Ovary (tissue), 9 donors: ENCODE measurements around the gene LARGE1. TPM values are rescaled to one million over a fixed set of nuclear protein-coding genes. Genes with fewer than 3 reads are reported as not detected.

Experiments used
- DNase-seq, 5 donors: peaks; one replicate each; pipeline ENCODE4 v3.0.0-alpha.2; 2019 to 2020
- H3K27ac ChIP-seq, 2 donors: fragments of 200-600 bp; one replicate each; pipeline versions ENCODE4 v1.5.1 to v1.8.0; 2019 to 2022
- H3K27me3 ChIP-seq: fragments of 200-600 bp; one replicate; pipeline ENCODE4 v1.8.0; 2022
- H3K36me3 ChIP-seq: fragments of 200-600 bp; sonication (generic); one replicate; pipeline ENCODE4 v1.5.1; 2019
- H3K4me1 ChIP-seq: one replicate; pipeline ENCODE4 v1.8.1; 2013; ENCODE audit warnings: mild to moderate bottlenecking, moderate library complexity; ENCODE audit not compliant: insufficient read depth
- H3K4me3 ChIP-seq: fragments of 200-600 bp; sonication (generic); one replicate; pipeline ENCODE4 v1.5.1; 2017
- H3K9me3 ChIP-seq, 2 donors: fragments of 200-600 bp in 1 of 2; sonication (generic) in 1 of 2; one replicate each; pipeline versions ENCODE4 v1.5.1 to v1.8.1; 2013 to 2019; ENCODE audit warnings: mild to moderate bottlenecking in 1 of 2, moderate library complexity in 1 of 2
- EP300 ChIP-seq: sonication (generic); formaldehyde crosslinking; IDR thresholded peaks from one replicate; pipeline ENCODE4 v1.6.1; 2017; ENCODE audit warnings: antibody characterized with exemption
- POLR2A ChIP-seq: fragments of 450-650 bp; IDR thresholded peaks from one replicate; pipeline ENCODE4 v1.6.1; 2017; ENCODE audit warnings: antibody characterized with exemption, mild to moderate bottlenecking, moderate library complexity
- WGBS, 3 donors: extraction: QIAGEN DNeasy Blood & Tissue Kit in 1 of 3; methylation state at CpG; one replicate each; pipeline versions ENCODE4 v1.1.5 to v1.1.7; 2013 to 2017; 5-methylcytosine and 5-hydroxymethylcytosine counted together
- intact Hi-C, 4 donors: fragments of 100-400 bp; cut with DNase I; formaldehyde crosslinking; loops; one replicate each; pipeline versions ENCODE4 v1.11.0 to v1.15.1; 2022 to 2023
- polyA plus RNA-seq, 2 donors: library from polyadenylated mRNA; stranded (reverse); fragments of 200-250 nt in 1 of 2; fragments of 350-450 nt in 1 of 2; fragmentation: Illumina TruSeq in 1 of 2; extraction: RNeasy Lipid Tissue Mini Kit (QIAGEN cat#74804) in 1 of 2; gene quantifications; one replicate each; pipeline ENCODE4 v1.2.3, GENCODE V29; 2013 to 2014
- total RNA-seq, 7 donors: library from RNA; depleted of rRNA in 2 of 7; stranded (reverse); fragments of >200 nt in 2 of 7; fragmentation: NEBNext Ultra II Directional in 3 of 7; extraction: Animal tissue kit (Norgen Biotek cat#: 25700) in 3 of 7; gene quantifications; one replicate each; pipeline versions ENCODE4 v1.1.0 to v1.2.4, GENCODE V29; 2016 to 2023
- TF ChIP-seq, protein P1 (sequence below), 3 donors: fragments of 450-650 bp in 2 of 3; fragments of 200-600 bp in 1 of 3; IDR thresholded peaks; one replicate each; pipeline versions ENCODE4 v1.5.1 to v1.8.0; 2016 to 2022; ENCODE audit warnings: antibody characterized with exemption in 3 of 3, mild to moderate bottlenecking in 1 of 3
- donor health status: DM: no; HTN: no; CAD: no; lungs with moderate emphysema.
- donor health status: DM: no; HTN: no; CAD: no.
- donor health status: Bipolar disorder and iron deficiency.
- donor health status: DM: yes; HTN: yes; CAD: no.
- donor health status: DM: no; HTN: no; CAD: no.
- donor health status: DM: yes; HTN: yes; CAD: no.

The LARGE1 gene
- total and polyA plus RNA-seq, 9 donors = 13.4 to 67.6 (median 36.8) TPM

DNA sequence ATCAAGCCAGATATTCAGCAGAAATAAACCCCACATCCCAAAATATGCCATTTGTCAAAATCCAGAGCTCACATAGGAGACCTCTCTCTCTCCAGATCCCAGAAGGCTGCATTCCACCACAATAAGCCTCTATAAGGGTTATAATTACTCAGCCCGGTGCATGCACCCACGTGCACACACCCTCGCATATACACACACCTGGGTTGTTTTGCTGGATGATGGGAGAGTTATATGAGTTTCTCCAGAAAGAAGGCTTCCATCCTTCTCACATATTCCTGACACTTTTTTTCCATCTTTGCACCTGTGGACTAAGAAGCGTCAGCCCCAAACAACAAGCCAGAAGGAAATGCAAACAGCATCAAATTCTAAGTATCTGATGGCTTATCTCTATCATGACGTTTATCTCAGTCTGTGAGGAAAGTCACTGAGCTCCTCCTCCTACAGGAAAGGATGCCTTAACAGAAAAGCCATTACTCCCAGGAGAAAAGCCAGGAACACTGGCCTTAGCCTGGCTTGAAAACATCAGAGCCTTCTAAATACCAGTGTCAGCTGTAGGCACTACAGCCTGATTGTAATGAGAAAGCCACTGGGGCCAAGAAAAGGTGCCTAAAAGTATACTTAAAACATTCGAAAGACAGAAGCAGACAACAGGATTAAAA is 253.2 kb downstream of the LARGE1 start:
- WGBS, 3 donors = 49 to 60% (median 52%) methylated on average over 6 of the region's 6 CpGs
- no peak overlapping the region for H3K27ac ChIP-seq
- intact Hi-C loops = no loop called here

DNA sequence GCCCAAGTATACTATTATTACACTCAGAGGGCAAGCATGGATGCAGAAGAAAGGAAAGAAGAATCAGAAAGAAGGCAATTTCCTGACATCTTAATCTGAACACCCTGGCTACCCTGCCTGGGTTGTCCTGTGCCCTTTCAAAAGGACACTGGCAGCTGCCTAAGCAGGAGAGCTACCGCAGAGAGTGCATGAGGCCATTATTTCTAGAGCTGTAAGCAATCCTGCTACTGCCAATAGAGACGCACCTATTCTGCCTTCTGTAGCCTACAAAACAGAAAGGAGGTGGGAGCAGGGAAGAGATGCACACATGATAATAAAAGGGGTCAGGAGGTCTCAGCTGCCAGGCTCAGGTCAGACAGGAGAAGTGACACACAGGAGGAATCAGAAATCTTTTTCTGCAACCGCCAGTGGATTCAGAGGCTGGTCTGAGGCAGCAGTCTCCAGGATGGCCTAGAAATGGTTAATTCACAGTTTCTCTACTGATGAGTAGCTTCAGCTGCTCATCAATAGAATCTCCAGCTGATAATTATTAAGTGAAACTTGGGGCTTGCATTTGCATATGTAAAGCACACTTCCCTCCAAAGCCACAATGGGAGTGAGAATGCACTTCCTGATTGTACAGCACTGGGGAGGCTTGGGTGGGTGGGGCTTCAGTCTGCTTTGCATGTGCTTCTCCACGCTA is 253.9 kb downstream of the LARGE1 start:
- 67 to 71% (median 70%) methylated on average over 4 of the region's 4 CpGs for WGBS, 3 donors
- no peaks in the 10 kb centered on the region for H3K9me3 ChIP-seq
- no peaks in the 10 kb centered on the region for H3K36me3 ChIP-seq
- no peak overlapping the region for H3K27ac ChIP-seq
- peaks cover 4% of the 10 kb centered on the region for H3K4me1 ChIP-seq
- intact Hi-C loops = no loop called here
- no peak overlapping the region for H3K4me3 ChIP-seq
- DNase-seq = no peak
- TF ChIP-seq, protein P1, sequence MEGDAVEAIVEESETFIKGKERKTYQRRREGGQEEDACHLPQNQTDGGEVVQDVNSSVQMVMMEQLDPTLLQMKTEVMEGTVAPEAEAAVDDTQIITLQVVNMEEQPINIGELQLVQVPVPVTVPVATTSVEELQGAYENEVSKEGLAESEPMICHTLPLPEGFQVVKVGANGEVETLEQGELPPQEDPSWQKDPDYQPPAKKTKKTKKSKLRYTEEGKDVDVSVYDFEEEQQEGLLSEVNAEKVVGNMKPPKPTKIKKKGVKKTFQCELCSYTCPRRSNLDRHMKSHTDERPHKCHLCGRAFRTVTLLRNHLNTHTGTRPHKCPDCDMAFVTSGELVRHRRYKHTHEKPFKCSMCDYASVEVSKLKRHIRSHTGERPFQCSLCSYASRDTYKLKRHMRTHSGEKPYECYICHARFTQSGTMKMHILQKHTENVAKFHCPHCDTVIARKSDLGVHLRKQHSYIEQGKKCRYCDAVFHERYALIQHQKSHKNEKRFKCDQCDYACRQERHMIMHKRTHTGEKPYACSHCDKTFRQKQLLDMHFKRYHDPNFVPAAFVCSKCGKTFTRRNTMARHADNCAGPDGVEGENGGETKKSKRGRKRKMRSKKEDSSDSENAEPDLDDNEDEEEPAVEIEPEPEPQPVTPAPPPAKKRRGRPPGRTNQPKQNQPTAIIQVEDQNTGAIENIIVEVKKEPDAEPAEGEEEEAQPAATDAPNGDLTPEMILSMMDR (IDR thresholded peaks at IDR 0.05) = no peak
- TF ChIP-seq EP300 = no peak
- no peak for TF ChIP-seq POLR2A
- H3K27me3 ChIP-seq = no peaks in the 10 kb centered on the region

More for the DNA sequence above, 253.2 kb downstream of the LARGE1 start:
- DNase-seq = no peak
- H3K27me3 ChIP-seq = no peaks in the 10 kb centered on the region
- H3K4me1 ChIP-seq = peaks cover 2% of the 10 kb centered on the region
- H3K36me3 ChIP-seq = no peaks in the 10 kb centered on the region
- H3K4me3 ChIP-seq = no peak overlapping the region
- TF ChIP-seq, protein P1 (IDR thresholded peaks at IDR 0.05) = no peak
- no peak for TF ChIP-seq EP300
- TF ChIP-seq POLR2A = no peak
- no peaks in the 10 kb centered on the region for H3K9me3 ChIP-seq

DNA sequence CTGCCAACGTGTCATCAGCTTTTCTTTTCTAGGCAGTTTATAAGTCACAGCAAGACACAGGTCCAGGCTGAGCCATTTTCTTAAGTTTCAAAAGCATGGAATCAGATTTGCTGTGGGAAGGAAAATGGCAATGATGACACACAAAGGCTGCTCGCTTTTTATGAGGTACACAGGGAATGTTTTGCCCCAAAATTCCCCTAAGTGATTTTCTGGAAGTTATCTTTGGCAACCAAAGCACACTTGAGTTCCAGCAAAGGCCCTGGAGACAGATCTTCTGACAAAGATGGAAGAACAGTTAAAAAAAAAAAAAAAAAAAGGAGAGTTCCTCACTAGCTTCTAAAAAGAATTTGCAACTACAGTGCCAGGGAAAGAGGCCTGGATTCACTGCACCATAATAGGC is 260.8 kb downstream of the LARGE1 start:
- no peaks in the 10 kb centered on the region for H3K9me3 ChIP-seq
- H3K27ac ChIP-seq = peak overlapping the region in 1 of 2 donors; percentile 46
- DNase-seq = no peak
- TF ChIP-seq POLR2A = no peak
- no peak for TF ChIP-seq EP300
- TF ChIP-seq, protein P1 (IDR thresholded peaks at IDR 0.05) = no peak
- WGBS, 3 donors = 28 to 55% (median 52%) methylated on average over 2 of the region's 2 CpGs
- H3K27me3 ChIP-seq = no peaks in the 10 kb centered on the region
- H3K4me3 ChIP-seq = no peak overlapping the region
- no peaks in the 10 kb centered on the region for H3K36me3 ChIP-seq
- H3K4me1 ChIP-seq = peaks cover 21% of the 10 kb centered on the region
- intact Hi-C loops = loop anchor here in 1 of 4 donors (10.0 kb wide), 1 partner anchor 265 kb away; the partner anchor contains the start of gene LARGE1

DNA sequence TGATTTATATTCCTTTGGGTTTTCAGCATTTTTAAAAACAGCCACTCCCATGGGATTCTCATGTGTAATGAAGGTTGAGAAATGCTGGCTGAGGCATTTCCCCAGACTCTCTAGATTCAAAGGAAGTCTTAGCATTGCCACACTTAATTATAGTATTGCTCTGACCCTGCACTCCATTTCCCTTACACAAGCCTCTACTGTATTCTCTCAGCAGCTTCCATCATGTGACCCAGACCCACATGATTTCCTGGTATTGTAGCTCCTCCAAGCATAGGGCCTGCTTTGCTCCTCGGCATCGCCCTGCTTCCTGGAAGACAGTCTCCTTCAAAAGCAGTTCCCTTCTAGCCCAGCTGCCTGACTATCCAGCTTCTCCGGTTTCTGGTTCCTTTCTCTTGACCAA is 261.5 kb downstream of the LARGE1 start:
- 46 to 59% (median 54%) methylated on average over 3 of the region's 3 CpGs for WGBS, 3 donors
- Histone ChIP-seq H3K27ac (peak overlapping the region in 1 of 2 donors; percentile 46), H3K4me1 (peaks cover 21% of the 10 kb centered on the region), H3K27me3 (no peaks in the 10 kb centered on the region), H3K36me3 (no peaks in the 10 kb centered on the region), H3K9me3 (no peaks in the 10 kb centered on the region), H3K4me3 (no peak overlapping the region)
- peak in 3 of 5 donors; percentile 29 to 64 (median 37) for DNase-seq
- peak; percentile 30 for TF ChIP-seq EP300
- TF ChIP-seq, protein P1 (IDR thresholded peaks at IDR 0.05) = no peak
- intact Hi-C loops = loop anchor here in 1 of 4 donors (10.0 kb wide), 1 partner anchor 266 kb away; the partner anchor contains the start of gene LARGE1
